GM18868 (cell line): Measurements from ENCODE around the gene C1orf159.
"Not testable (repeated sequence)": the region's sequence is repeated elsewhere in the genome, so short reads cannot be mapped to it uniquely, and the experiment has no call there.

Experiments used
- ATAC-seq: cut with Tn5 transposase; IDR thresholded peaks from one replicate; pipeline ENCODE4 v1.9.1; 2021; ENCODE audit warnings: mild to moderate bottlenecking, moderate library complexity; ENCODE audit not compliant: unreplicated experiment

C1orf159 gene

GRCh38 chr1:1115786-1116700 lies at the start of gene C1orf159:
Gene C1orf159 (minus strand): TSS chr1:1116089. CDS start chr1:1091543, 24,546 bp downstream.
- ATAC-seq = peak; percentile 94

GRCh38 chr1:1165485-1165884 lies 49.6 kb upstream of the C1orf159 start:
- ATAC-seq = no peak

GRCh38 chr1:1164701-1165451 lies 49.0 kb upstream of the C1orf159 start:
- no peak for ATAC-seq

GRCh38 chr1:1164361-1164700 lies 48.4 kb upstream of the C1orf159 start:
- ATAC-seq = no peak

- ATAC-seq = no peak
Measured at GRCh38 chr1:1163538-1164070, 47.7 kb upstream of the C1orf159 start.

- no peak for ATAC-seq
Measured at GRCh38 chr1:1162597-1163537, 47.0 kb upstream of the C1orf159 start.

GRCh38 chr1:1161683-1162079 lies 45.8 kb upstream of the C1orf159 start:
- ATAC-seq = no peak

GRCh38 chr1:1161078-1161682 lies 45.3 kb upstream of the C1orf159 start:
- ATAC-seq = no peak

GRCh38 chr1:1160281-1160930 lies 44.5 kb upstream of the C1orf159 start:
- no peak for ATAC-seq

- ATAC-seq = peak; percentile 45
Measured at GRCh38 chr1:1157914-1158710, 42.2 kb upstream of the C1orf159 start.

- ATAC-seq = peak; percentile 59
Measured at GRCh38 chr1:1157426-1157913, 41.6 kb upstream of the C1orf159 start.

GRCh38 chr1:1157033-1157365 lies 41.1 kb upstream of the C1orf159 start:
- ATAC-seq = no peak

- ATAC-seq = no peak
Measured at GRCh38 chr1:1156140-1157032, 40.5 kb upstream of the C1orf159 start.

GRCh38 chr1:1155258-1155657 lies 39.4 kb upstream of the C1orf159 start:
- ATAC-seq = no peak

GRCh38 chr1:1153874-1154273 lies 38.0 kb upstream of the C1orf159 start:
- no peak for ATAC-seq

- ATAC-seq = not testable (repeated sequence)
Measured at GRCh38 chr1:1153215-1153614, 37.3 kb upstream of the C1orf159 start.

- ATAC-seq = not testable (repeated sequence)
Measured at GRCh38 chr1:1152431-1152830, 36.5 kb upstream of the C1orf159 start.

GRCh38 chr1:1151306-1151705 lies 35.4 kb upstream of the C1orf159 start:
- ATAC-seq = no peak
